HCT116 (cell line): ENCODE measurements around the gene RRAS2. TPM values are rescaled to one million over a fixed set of nuclear protein-coding genes. Genes with fewer than 3 reads are reported as not detected.

Source experiments
- ATAC-seq: fragments of 200-7000 bp; cut with Tn5 transposase; 2 replicates; pipeline ENCODE4 v1.9.1; 2020; ENCODE audit warnings: mild to moderate bottlenecking, moderate library complexity
- BruUV-seq: library from RNA; stranded (reverse); fragments of 400-500 nt; replicated peaks from 2 replicates; lab custom pipeline; 2021; lab: Mats Ljungman, UMichigan
- CTCF ChIA-PET: fragments of 300-600 bp; sonication (Branson Sonifier 250); formaldehyde crosslinking; loops from one replicate; lab custom pipeline; 2021; ENCODE audit warnings: antibody characterized with exemption; lab: Charles Lee
- POLR2A ChIA-PET: fragments of 300-600, 350-600 bp; sonication (Branson Sonifier 250); formaldehyde crosslinking; loops from one replicate; lab custom pipeline; 2021; ENCODE audit warnings: antibody characterized with exemption; lab: Charles Lee
- RAD21 ChIA-PET, 2 experiments: fragments of 300-600 bp; sonication (Branson Sonifier 250); formaldehyde crosslinking; loops; one replicate each; lab custom pipeline; 2023; ENCODE audit warnings: low total read pairs in 2 of 2; ENCODE audit not compliant: uncharacterized antibody in 2 of 2, unreplicated experiment in 2 of 2, low non-redundant PET in 1 of 2; lab: Charles Lee
- DNase-seq: peaks from one replicate; pipeline ENCODE4 v3.0.0-alpha.2; 2010; ENCODE audit warnings: low read depth, low spot score
- H2AFZ ChIP-seq: fragments of 200-600 bp; shearing (Covaris generic), sonication (generic); 2 replicates; pipeline ENCODE4 v1.6.1; 2017; ENCODE audit warnings: low read depth, mixed run types, mixed read lengths, antibody characterized with exemption, low read length; ENCODE audit not compliant: poor library complexity, severe bottlenecking
- H3K27ac ChIP-seq: 2 replicates; pipeline ENCODE4 v1.5.1; 2012; ENCODE audit warnings: low read depth, low read length
- H3K27me3 ChIP-seq: fragments of 200-600 bp; sonication (generic); 2 replicates; pipeline ENCODE4 v1.6.1; 2016; ENCODE audit warnings: mixed run types, low read length, mixed read lengths; ENCODE audit not compliant: insufficient read depth
- H3K36me3 ChIP-seq, 2 experiments: fragments of 200-500 bp in 1 of 2; fragments of 200-600 bp in 1 of 2; sonication (Bioruptor generic) in 1 of 2; sonication (generic) in 1 of 2; 2 replicates each; pipeline versions ENCODE4 v1.5.1 to v1.6.1; 2014 to 2016; ENCODE audit warnings: low read length in 2 of 2, inconsistent platforms in 1 of 2, mixed read lengths in 1 of 2, mixed run types in 1 of 2; ENCODE audit not compliant: insufficient read depth in 2 of 2, control insufficient read depth in 1 of 2
- H3K4me1 ChIP-seq, 2 experiments: fragments of 200-600 bp in 1 of 2; sonication (generic) in 1 of 2; 2 replicates each; pipeline versions ENCODE4 v1.5.1 to v1.6.1; 2012 to 2017; ENCODE audit warnings: low read length in 2 of 2, inconsistent platforms in 1 of 2, mild to moderate bottlenecking in 1 of 2, mixed read lengths in 1 of 2, mixed run types in 1 of 2, moderate library complexity in 1 of 2; ENCODE audit not compliant: insufficient read depth in 2 of 2, control insufficient read depth in 1 of 2
- H3K4me2 ChIP-seq: fragments of 200-600 bp; sonication (generic); 2 replicates; pipeline ENCODE4 v1.6.1; 2017; ENCODE audit warnings: mixed run types, low read length, mixed read lengths
- H3K4me3 ChIP-seq, 2 experiments: fragments of 200-600 bp in 1 of 2; sonication (generic) in 1 of 2; replicated peaks in 1 of 2; 2 replicates each; pipeline ENCODE4 v1.5.1; 2011 to 2016; ENCODE audit warnings: low read length in 2 of 2, control low read depth in 1 of 2, low read depth in 1 of 2, mild to moderate bottlenecking in 1 of 2, mixed read lengths in 1 of 2, mixed run types in 1 of 2
- H3K79me2 ChIP-seq: fragments of 200-600 bp; sonication (generic); 2 replicates; pipeline ENCODE4 v1.6.1; 2017; ENCODE audit warnings: mild to moderate bottlenecking, mixed run types, low read length, moderate library complexity, mixed read lengths; ENCODE audit not compliant: insufficient read depth
- H3K9ac ChIP-seq: fragments of 200-600 bp; sonication (generic); 2 replicates; pipeline ENCODE4 v1.6.1; 2016; ENCODE audit warnings: low read length, mixed read lengths
- H3K9me2 ChIP-seq: fragments of 200-600 bp; sonication (generic), shearing (Covaris generic); 2 replicates; pipeline ENCODE4 v1.6.1; 2017; ENCODE audit warnings: mixed run types, mild to moderate bottlenecking, moderate library complexity; ENCODE audit not compliant: insufficient read depth
- H3K9me3 ChIP-seq, 2 experiments: fragments of 200-500 bp in 1 of 2; fragments of 200-600 bp in 1 of 2; sonication (Bioruptor generic) in 1 of 2; sonication (generic) in 1 of 2; 2 replicates each; pipeline ENCODE4 v1.6.1; 2014 to 2017; ENCODE audit warnings: low read length in 2 of 2, mixed read lengths in 2 of 2, inconsistent platforms in 1 of 2, low read depth in 1 of 2, mild to moderate bottlenecking in 1 of 2, mixed run types in 1 of 2, moderate library complexity in 1 of 2; ENCODE audit not compliant: control insufficient read depth in 1 of 2, insufficient read depth in 1 of 2
- H4K20me1 ChIP-seq: fragments of 200-600 bp; sonication (generic), shearing (Covaris generic); 2 replicates; pipeline ENCODE4 v1.6.1; 2017; ENCODE audit warnings: mixed run types, mild to moderate bottlenecking, moderate library complexity; ENCODE audit not compliant: insufficient read depth
- CEBPB ChIP-seq: IDR thresholded peaks from 2 replicates; pipeline ENCODE4 v1.6.1; 2012; ENCODE audit warnings: low read depth
- ELF1 ChIP-seq: IDR thresholded peaks from 2 replicates; pipeline ENCODE4 v1.6.1; 2012; ENCODE audit warnings: low read depth, borderline replicate concordance
- EZH2 ChIP-seq: fragments of 200-600 bp; sonication (generic); IDR thresholded peaks from 2 replicates; pipeline ENCODE4 v1.6.1; 2017; ENCODE audit warnings: antibody characterized with exemption, mixed run types
- MAX ChIP-seq: IDR thresholded peaks from 2 replicates; pipeline ENCODE4 v1.6.1; 2012
- POLR2A ChIP-seq: IDR thresholded peaks from 2 replicates; pipeline ENCODE4 v1.7.0; 2011; ENCODE audit warnings: borderline replicate concordance; ENCODE audit not compliant: insufficient read depth, insufficient read length; ENCODE audit errors: extremely low read depth
- POLR2AphosphoS5 ChIP-seq: IDR thresholded peaks from 2 replicates; pipeline ENCODE4 v1.6.1; 2011; ENCODE audit warnings: mild to moderate bottlenecking, low read depth, low read length, moderate library complexity
- SP1 ChIP-seq: IDR thresholded peaks from 2 replicates; pipeline ENCODE4 v1.6.1; 2012; ENCODE audit warnings: low read depth
- SRF ChIP-seq: IDR thresholded peaks from 2 replicates; pipeline ENCODE4 v1.6.1; 2012; ENCODE audit warnings: low read depth
- TCF7L2 ChIP-seq: IDR thresholded peaks from 2 replicates; pipeline ENCODE4 v1.7.0; 2011; ENCODE audit warnings: borderline replicate concordance, inconsistent platforms; ENCODE audit not compliant: insufficient read depth, insufficient read length; ENCODE audit errors: extremely low read depth
- YY1 ChIP-seq: IDR thresholded peaks from 2 replicates; pipeline ENCODE4 v1.6.1; 2011; ENCODE audit warnings: low read length, low read depth, moderate library complexity, mild to moderate bottlenecking; ENCODE audit not compliant: insufficient replicate concordance; ENCODE audit errors: extremely low read depth
- ZBTB33 ChIP-seq: IDR thresholded peaks from 2 replicates; pipeline ENCODE4 v1.6.1; 2011; ENCODE audit warnings: mild to moderate bottlenecking, low read length, moderate library complexity; ENCODE audit not compliant: insufficient replicate concordance; ENCODE audit errors: extremely low read depth
- ZFX ChIP-seq: fragments of 450-650 bp; IDR thresholded peaks from 2 replicates; pipeline ENCODE4 v1.6.1; 2017
- ZNF274 ChIP-seq: fragments of 200-500 bp; sonication (Bioruptor generic); IDR thresholded peaks from 2 replicates; pipeline ENCODE4 v1.6.1; 2014; ENCODE audit warnings: mild to moderate bottlenecking, low read depth, low read length, inconsistent platforms
- intact Hi-C: fragments of 100-400 bp; cut with micrococcal nuclease; formaldehyde crosslinking; loops from 2 replicates; pipeline ENCODE4 v1.10.0; 2022
- total RNA-seq: library from RNA; stranded (reverse); gene quantifications from one replicate; pipeline ENCODE4 v1.2.1, GENCODE V29; 2021; ENCODE audit not compliant: unreplicated experiment
- TF ChIP-seq, protein P1 (sequence below): IDR thresholded peaks from 2 replicates; pipeline ENCODE4 v1.6.1; 2012

RRAS2 gene
- total RNA-seq, 1 experiment from 2014 or later: 54.5 TPM

- Histone ChIP-seq H3K9ac (no peak overlapping the region), H4K20me1 (no peaks in the 10 kb centered on the region), H3K4me3 (no peak overlapping the region), H3K9me3 (no peaks in the 10 kb centered on the region), H3K4me2 (no peak overlapping the region), H3K27ac (no peak overlapping the region), H3K4me1 (peaks cover 0 to 8% of the 10 kb centered on the region in 2 experiments; a peak in 1 of 4 replicates), H3K27me3 (no peaks in the 10 kb centered on the region), H2AFZ (no peak overlapping the region), H3K79me2 (no peaks in the 10 kb centered on the region), H3K9me2 (no peaks in the 10 kb centered on the region), H3K36me3 (no peaks in the 10 kb centered on the region)
- CTCF ChIA-PET: interaction anchor here (1.2 kb wide), 1 partner anchor 33 kb away, joined by 3 read pairs; no protein-coding TSS in a partner anchor
- no peak for DNase-seq
- RAD21 ChIA-PET: no interaction called here
- no TSS peak for BruUV-seq
- intact Hi-C loops: no loop called here
- no peak for ATAC-seq
- POLR2A ChIA-PET: no interaction called here
- TF ChIP-seq YY1: no peak
- no peak for TF ChIP-seq SP1
- TF ChIP-seq TCF7L2: no peak
- no peak for TF ChIP-seq ZBTB33
These were observed 27.1 kb upstream of the RRAS2 start for GRCh38 chr11:14386081-14386480.

- no peaks in the 10 kb centered on the region for H3K79me2 ChIP-seq
- H3K27ac ChIP-seq: no peak overlapping the region
- no peaks in the 10 kb centered on the region for H3K9me2 ChIP-seq
- no peaks in the 10 kb centered on the region for H4K20me1 ChIP-seq
- CTCF ChIA-PET: no interaction called here
- no peak overlapping the region for H3K4me2 ChIP-seq
- DNase-seq: no peak
- RAD21 ChIA-PET: no interaction called here
- no peak overlapping the region for H3K9ac ChIP-seq
- no peaks in the 10 kb centered on the region for H3K27me3 ChIP-seq
- no peak overlapping the region for H2AFZ ChIP-seq
- POLR2A ChIA-PET: no interaction called here
- no TSS peak for BruUV-seq
- no peak overlapping the region for H3K4me3 ChIP-seq
- no peaks in the 10 kb centered on the region for H3K9me3 ChIP-seq
- H3K36me3 ChIP-seq: no peaks in the 10 kb centered on the region
- peaks cover 4 to 15% of the 10 kb centered on the region in 2 experiments; a peak in 2 of 4 replicates for H3K4me1 ChIP-seq
- no peak for ATAC-seq
- intact Hi-C loops: no loop called here
- no peak for TF ChIP-seq POLR2AphosphoS5
- no peak for TF ChIP-seq CEBPB
- TF ChIP-seq ELF1: no peak
- TF ChIP-seq MAX: no peak
- no peak for TF ChIP-seq SRF
- TF ChIP-seq, protein P1, sequence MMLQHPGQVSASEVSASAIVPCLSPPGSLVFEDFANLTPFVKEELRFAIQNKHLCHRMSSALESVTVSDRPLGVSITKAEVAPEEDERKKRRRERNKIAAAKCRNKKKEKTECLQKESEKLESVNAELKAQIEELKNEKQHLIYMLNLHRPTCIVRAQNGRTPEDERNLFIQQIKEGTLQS: no peak
- TF ChIP-seq ZFX: no peak
- TF ChIP-seq ZBTB33: no peak
- no peak for TF ChIP-seq EZH2
- no peak for TF ChIP-seq ZNF274
- no peak for TF ChIP-seq POLR2A
These were observed 25.4 kb upstream of the RRAS2 start for GRCh38 chr11:14384338-14384737.
